Vagina (tissue), 2 donors: ENCODE results near the gene DNAH8.

ENCODE experiments used
- CTCF ChIP-seq, 3 experiments: fragments of 450-650 bp in 2 of 3; fragments of 200-600 bp in 1 of 3; sonication (generic) in 1 of 3; IDR thresholded peaks; one replicate each; pipeline ENCODE4 v1.5.1; 2017 to 2019; ENCODE audit warnings: antibody characterized with exemption in 3 of 3, mild to moderate bottlenecking in 2 of 3, moderate library complexity in 2 of 3
- POLR2A ChIP-seq, 2 donors: fragments of 450-650 bp; IDR thresholded peaks; one replicate each; pipeline ENCODE4 v1.6.1; 2017; ENCODE audit warnings: antibody characterized with exemption in 2 of 2, mild to moderate bottlenecking in 2 of 2, moderate library complexity in 2 of 2
- POLR2AphosphoS5 ChIP-seq, 2 donors: sonication (generic); formaldehyde crosslinking; IDR thresholded peaks; one replicate each; pipeline ENCODE4 v1.9.0; 2017; ENCODE audit warnings: antibody characterized with exemption in 2 of 2, mild to moderate bottlenecking in 2 of 2, low read depth in 1 of 2; ENCODE audit not compliant: insufficient read depth in 1 of 2

DNA sequence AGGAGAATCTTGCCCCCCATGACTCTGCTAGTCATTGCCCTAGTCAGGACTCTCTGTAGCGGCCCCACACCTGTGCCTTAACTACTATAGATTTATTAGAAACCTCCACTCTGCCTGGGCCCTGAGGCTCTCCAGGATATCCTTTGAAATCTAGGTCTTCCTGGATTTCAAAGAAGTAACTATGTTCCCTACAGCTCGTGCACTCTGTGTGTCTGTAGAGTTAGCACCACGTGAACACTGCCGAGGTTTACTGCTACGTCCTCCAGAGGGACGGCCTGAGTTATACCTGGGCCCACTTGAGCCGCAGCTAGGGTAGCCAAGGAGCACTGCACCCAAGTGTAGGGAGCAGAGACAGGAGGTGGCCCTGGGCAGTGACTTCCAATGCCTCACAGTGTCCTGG, 353.3 kb downstream of the DNAH8 start:
- no peak for TF ChIP-seq CTCF (IDR thresholded peaks at IDR 0.05)
- TF ChIP-seq POLR2AphosphoS5 (IDR thresholded peaks at IDR 0.05; ENCODE audit: insufficient read depth in 1 of 2, low read depth in 1 of 2): no peak
- TF ChIP-seq POLR2A (IDR thresholded peaks at IDR 0.05): no peak
